NK-92 (cell line): ENCODE measurements around the gene GPC2.
A peak's percentile ranks its signal among the peaks of the same experiment; 100 is the strongest.

Experiments used
- DNase-seq: peaks from one replicate; lab custom pipeline; 2025; ENCODE audit not compliant: unreplicated experiment; lab: John Stamatoyannopoulos, UW

Gene GPC2

GRCh38 chr7:100171087-100171681 lies 6.0 kb downstream of the GPC2 start:
- DNase-seq = no peak

GRCh38 chr7:100170101-100170897 lies 6.9 kb downstream of the GPC2 start:
- DNase-seq = no peak

DNA sequence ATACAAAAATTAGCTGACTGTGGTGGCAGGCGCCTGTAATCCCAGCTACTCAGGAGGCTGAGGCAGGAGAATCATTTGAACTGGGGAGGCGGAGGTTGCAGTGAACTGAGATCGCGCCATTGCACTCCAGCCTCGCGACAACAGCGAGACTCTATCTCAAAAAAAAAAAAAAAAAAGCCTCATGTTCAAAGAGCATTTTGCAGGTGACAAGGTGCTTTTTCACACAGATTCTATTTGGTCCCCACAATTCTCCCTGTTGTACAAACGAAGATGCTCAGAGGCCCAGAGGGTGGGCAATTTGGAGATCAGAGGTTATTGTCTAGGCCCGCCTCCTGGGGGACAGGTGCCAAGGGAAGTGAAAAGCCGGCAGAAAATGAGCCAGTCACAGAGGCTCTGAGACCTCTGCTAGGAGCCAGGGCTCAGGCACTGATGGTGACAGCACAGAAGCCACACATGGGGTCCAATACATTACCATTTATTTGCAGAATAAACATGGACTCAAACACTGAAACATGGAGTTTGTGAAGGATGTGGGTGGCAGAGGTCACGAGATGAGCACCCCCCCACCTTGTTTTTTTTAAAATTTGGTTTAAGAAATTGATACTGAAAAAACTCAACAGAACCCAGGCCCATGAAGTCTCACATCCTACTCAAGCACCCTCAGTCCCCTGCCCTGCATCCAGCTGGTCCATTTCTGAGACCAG lies 7.9 kb downstream of the GPC2 start:
- DNase-seq = no peak

DNA sequence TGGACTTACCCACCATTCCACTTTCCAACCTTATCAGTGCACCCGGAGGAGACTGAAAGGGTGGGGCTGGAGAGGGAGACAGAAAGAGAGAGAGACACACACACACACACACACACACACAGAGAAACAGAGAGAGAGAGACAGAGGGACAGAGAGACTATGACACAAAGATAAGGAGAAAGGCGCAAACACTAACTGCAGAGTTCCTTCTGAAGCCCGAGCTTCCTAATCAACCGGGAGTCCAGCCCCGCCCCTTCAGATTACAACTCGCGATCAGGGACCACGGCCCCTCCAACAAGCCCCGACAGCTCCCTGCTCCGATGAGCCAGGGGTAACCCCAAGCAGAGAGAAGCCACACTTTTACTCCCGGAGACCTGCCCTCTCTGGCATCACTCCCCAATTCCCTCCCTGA lies 9.3 kb downstream of the GPC2 start:
- DNase-seq = no peak

- DNase-seq = no peak
Observed at GRCh38 chr7:100166970-100167911, 9.9 kb downstream of the GPC2 start.

DNA sequence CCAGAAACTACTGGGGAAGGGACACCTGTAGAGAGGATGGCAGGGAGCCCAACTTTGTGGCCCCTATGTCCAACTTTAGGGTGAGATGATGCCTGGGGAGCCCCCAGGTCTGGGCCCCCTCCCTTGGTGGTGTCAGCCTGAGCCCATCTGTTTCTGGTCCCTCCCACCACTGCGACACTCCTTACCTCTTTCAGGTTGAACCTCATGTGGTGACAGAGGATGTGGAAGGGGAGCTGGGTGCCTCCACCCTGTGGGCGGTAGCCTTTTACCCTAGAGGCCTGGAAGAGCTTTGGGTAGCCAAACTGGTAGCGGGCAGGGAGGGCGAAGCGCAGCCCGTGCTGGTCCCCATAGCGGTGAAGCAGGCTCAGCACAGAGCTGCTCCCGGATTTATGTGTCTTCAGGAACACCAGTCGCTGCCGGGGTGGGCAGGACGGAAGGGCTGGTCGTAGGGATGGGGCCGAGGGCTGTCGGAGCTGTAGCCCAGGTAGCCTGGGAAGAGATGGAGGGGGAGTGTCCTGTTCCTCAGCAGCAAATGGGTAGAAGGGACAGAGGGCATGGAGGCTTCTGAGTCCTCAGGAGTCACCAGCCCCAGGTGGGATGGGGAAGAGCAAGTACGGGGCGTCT lies 10.8 kb downstream of the GPC2 start:
- DNase-seq = no peak

DNA sequence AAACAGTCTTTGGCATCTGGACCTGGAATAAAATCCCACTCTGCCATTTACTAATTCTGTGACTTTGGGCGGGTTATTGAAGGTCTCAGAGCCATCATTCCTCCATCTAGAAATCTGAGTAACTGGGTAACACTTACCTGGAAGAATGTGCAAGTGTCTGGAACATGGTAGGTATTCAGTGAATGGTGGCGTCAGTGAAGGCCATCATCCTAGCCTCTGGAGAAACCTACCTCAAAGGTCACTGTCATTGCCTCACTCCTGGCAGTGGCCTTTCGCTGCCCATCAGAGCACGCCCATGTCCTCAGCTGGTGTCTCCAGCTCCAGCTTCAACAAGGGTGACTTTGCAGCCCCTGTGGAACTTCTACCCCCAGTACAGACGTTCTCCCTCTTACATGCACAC lies 13.3 kb downstream of the GPC2 start:
- no peak for DNase-seq

GRCh38 chr7:100163006-100163531 lies 14.1 kb downstream of the GPC2 start:
- DNase-seq = no peak

GRCh38 chr7:100160067-100160466 lies 17.1 kb downstream of the GPC2 start:
- no peak for DNase-seq

GRCh38 chr7:100159099-100159623 lies 18.0 kb downstream of the GPC2 start:
- DNase-seq = no peak

DNA sequence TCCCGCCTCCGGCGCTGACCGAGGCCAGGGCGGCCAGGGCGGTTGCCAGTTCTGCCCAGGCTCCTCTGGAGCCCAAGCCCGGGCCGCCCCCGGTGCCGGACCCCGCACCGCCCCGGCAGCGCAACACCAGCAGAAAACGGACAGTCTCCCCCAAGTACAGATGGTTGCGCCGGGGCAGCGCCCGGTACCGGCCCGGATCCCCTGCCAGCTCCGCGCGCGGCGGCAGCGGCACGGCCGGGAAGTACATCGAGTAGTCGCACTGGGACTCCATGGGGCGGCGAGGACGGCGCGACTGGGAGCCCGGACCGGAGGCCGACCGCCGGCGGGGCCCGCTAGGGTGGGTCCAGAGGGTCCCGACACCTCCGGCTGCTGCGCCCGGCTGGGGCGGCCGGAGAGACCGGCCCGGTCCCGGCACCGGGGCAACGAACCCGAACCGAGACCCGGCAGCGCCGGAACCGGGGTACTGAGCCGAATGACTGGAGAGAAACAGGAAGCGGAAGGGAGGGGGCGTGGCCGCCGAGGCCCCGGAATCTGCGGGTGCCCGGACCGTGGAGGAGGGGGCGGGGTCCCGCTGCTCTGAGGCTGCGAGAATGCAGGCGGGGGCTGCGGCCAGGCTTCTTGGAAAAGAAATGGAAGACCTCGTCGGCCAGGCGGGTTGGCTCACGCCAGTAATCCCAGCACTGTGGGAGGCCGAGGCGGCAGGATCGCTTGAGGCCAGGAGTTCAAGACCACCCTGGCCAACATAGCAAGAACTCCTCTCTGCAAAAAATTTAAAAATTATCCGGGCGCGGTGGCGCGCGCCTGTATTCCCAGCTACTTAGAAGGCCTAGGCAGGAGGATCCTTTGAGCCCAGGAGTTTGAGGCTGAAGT lies 18.7 kb downstream of the GPC2 start, which contains the start of gene TRAPPC14:
TRAPPC14 (minus strand) TSS at position 495 of the 870 bp plus-strand sequence; CDS start at position 271, 224 bp downstream.
- DNase-seq = peak; percentile 33

GRCh38 chr7:100157334-100158228 lies 19.6 kb downstream of the GPC2 start:
- no peak for DNase-seq

DNA sequence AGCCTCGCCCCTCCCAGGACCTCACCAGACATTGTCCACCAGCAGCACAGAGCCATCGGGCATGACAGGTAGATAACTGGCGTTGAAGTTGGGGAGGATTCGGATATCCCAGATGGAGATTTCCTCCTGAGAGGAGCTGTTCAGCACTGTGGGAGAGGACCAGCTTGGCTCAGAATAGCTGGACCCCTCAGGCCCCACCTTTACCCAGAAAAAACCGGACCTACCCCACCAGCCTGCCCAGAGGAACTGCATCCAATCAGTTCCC lies 20.2 kb downstream of the GPC2 start:
- DNase-seq = no peak

- DNase-seq = no peak
Observed at GRCh38 chr7:100156331-100157068, 20.7 kb downstream of the GPC2 start.

DNA sequence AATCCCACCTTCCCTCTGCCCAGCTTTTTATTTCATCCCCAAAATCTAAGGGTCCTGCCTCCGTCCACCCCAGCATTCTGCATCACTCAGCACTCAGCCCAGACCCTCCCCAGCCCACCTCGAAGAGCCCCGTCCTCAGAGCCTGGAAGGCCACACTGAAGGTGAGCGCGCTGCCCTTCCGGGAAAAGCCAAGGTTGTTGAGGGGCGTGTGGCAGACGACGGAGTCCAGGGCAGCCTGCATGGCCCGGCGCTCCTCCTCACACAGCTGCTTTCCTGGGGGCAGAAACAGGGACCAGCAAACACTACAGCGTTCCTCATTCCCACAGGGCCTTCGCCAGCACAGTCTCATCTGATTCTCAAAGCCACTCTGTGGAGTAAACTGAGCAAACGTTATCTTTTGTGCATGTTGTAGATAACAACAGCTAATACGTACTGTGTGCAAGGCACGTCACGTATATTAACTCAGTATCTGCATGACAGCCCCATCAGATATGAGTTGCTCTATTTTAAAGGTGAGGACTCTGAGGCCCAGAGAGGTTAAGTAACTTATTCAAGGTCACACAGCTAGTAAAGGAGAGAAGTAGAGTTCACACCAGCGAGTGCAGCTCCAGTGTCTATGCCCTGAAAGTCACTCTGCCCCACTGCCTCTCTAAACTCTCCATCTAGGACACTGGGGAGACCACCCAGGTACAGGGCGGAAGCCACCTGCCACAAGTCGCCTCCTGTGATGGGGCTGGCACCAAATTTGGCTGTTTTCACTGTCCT lies 21.4 kb downstream of the GPC2 start:
- DNase-seq = no peak

DNA sequence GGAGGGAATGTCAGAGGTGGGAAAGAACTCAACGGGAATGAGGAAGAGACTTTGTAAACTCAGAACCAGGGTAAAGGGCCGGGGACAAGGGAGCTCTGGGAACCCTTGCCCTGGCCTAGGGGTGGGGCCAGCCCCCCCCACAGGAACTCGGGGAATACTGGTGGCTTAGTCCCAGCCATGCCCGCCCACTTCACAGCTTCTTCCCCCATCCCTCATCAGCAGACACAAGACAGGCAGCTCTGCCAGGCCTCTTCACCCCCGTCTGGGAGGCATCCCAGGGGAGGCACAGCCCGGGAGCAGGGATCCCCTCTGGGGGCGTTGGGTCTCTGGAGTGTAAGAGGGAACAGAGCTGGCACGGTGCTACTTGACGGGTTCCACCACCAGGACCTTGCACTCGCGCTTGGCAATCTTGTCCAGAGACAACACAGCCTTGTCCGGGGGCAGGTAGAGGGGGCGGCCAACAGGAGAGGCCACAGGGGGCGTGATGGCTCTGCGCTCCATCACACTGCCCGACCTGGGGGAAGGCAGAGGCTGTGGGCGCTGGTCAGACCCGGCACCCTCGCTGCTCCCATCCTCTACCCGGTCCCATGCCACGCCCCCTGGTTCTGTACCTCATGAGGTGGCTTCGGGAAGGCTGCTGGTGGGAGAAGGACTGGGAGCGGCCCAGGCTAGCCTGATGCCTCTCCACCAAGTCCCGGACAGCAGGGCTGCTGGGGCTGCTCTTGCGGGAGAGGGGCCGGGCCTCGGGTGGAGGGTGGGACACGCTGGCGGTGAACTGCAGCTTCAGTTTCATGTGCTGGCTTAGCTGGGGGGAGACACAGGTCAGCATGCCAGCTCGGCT lies 22.3 kb downstream of the GPC2 start:
- no peak for DNase-seq
